HepG2 (cell line): ENCODE data around the gene PRDX5. TPM values are rescaled to one million over a fixed set of nuclear protein-coding genes. Genes with fewer than 3 reads are reported as not detected.

Experiments
- CEBPG ChIP-seq: IDR thresholded peaks from 2 replicates; pipeline ENCODE4 v1.6.1; 2016
- ETV5 ChIP-seq: IDR thresholded peaks from 2 replicates; pipeline ENCODE4 v1.6.1; 2018; ENCODE audit warnings: missing biosample characterization, missing genetic modification reagents, inconsistent platforms, borderline replicate concordance
- GATAD1 ChIP-seq: IDR thresholded peaks from 2 replicates; pipeline ENCODE4 v1.6.1; 2016; ENCODE audit warnings: missing genetic modification reagents, missing compliant biosample characterization
- HHEX ChIP-seq: IDR thresholded peaks from 2 replicates; pipeline ENCODE4 v1.6.1; 2016; ENCODE audit warnings: control low read depth
- IRX3 ChIP-seq: sonication (generic); formaldehyde crosslinking; IDR thresholded peaks from 2 replicates; pipeline ENCODE4 v1.8.1; 2023; ENCODE audit warnings: mild to moderate bottlenecking, low read depth, missing genetic modification reagents, borderline replicate concordance
- TBL1XR1 ChIP-seq: fragments of 150-350 bp; IDR thresholded peaks from 2 replicates; pipeline ENCODE4 v1.6.1; 2014; ENCODE audit warnings: borderline replicate concordance, low read length; ENCODE audit not compliant: partially characterized antibody
- YY1 ChIP-seq: IDR thresholded peaks from 2 replicates; pipeline ENCODE4 v1.6.1; 2011; ENCODE audit warnings: low read length, low read depth, moderate library complexity, mild to moderate bottlenecking; ENCODE audit not compliant: insufficient read depth, insufficient replicate concordance
- ZBTB20 ChIP-seq: sonication (generic); formaldehyde crosslinking; IDR thresholded peaks from 2 replicates; pipeline ENCODE4 v1.8.1; 2023; ENCODE audit warnings: missing genetic modification reagents, low read depth, mild to moderate bottlenecking, borderline replicate concordance
- ZNF121 ChIP-seq: sonication (generic); formaldehyde crosslinking; IDR thresholded peaks from 2 replicates; pipeline ENCODE4 v1.5.0; 2020; ENCODE audit warnings: mild to moderate bottlenecking, missing genetic modification reagents
- ZNF205 ChIP-seq: IDR thresholded peaks from 2 replicates; pipeline ENCODE4 v1.6.1; 2018; ENCODE audit warnings: missing biosample characterization, missing genetic modification reagents
- ZNF260 ChIP-seq: sonication (generic); formaldehyde crosslinking; IDR thresholded peaks from 2 replicates; pipeline ENCODE4 v1.4.0; 2020; ENCODE audit warnings: missing genetic modification reagents, low read depth, mild to moderate bottlenecking, borderline replicate concordance
- ZNF547 ChIP-seq: sonication (generic); formaldehyde crosslinking; IDR thresholded peaks from 2 replicates; pipeline ENCODE4 v1.5.1; 2020; ENCODE audit warnings: mild to moderate bottlenecking, missing genetic modification reagents
- ZNF616 ChIP-seq: sonication (generic); formaldehyde crosslinking; IDR thresholded peaks from 2 replicates; pipeline ENCODE4 v1.5.0; 2020; ENCODE audit warnings: low read depth, mild to moderate bottlenecking, missing genetic modification reagents
- ZNF629 ChIP-seq: sonication (generic); formaldehyde crosslinking; conservative IDR thresholded peaks from 2 replicates; pipeline ENCODE4 v1.5.0; 2020; ENCODE audit warnings: missing genetic modification reagents
- ZSCAN31 ChIP-seq: sonication (generic); formaldehyde crosslinking; IDR thresholded peaks from 2 replicates; pipeline ENCODE4 v1.5.0; 2020; ENCODE audit warnings: low read depth, mild to moderate bottlenecking, missing genetic modification reagents
- polyA plus RNA-seq, 8 experiments: library from polyadenylated mRNA; depleted of rRNA in 3 of 8; stranded (reverse) in 7 of 8; unstranded in 1 of 8; fragments of >200 nt; fragmentation: Illumina TruSeq in 4 of 8; extraction: Trizol in 4 of 8; gene quantifications; 2 replicates each; pipeline versions ENCODE4 v1.2.1 to v1.2.3, GENCODE V29; 2011 to 2016; ENCODE audit warnings: low read depth in 4 of 8, missing spikeins in 1 of 8, mixed read lengths in 1 of 8; ENCODE audit not compliant: insufficient read depth in 1 of 8
- total RNA-seq, 5 experiments: library from RNA; depleted of rRNA; stranded (reverse); fragments of >200 nt; fragmentation: Illumina TruSeq; extraction: Trizol; gene quantifications; 2 replicates each; pipeline ENCODE4 v1.2.3, GENCODE V29; 2016; ENCODE audit warnings: low read depth in 1 of 5
- TF ChIP-seq, protein P1 (sequence below): sonication (generic); formaldehyde crosslinking; IDR thresholded peaks from 2 replicates; pipeline ENCODE4 v1.5.1; 2020; ENCODE audit warnings: mild to moderate bottlenecking, moderate library complexity, missing genetic modification reagents
- TF ChIP-seq, protein P2 (sequence below): IDR thresholded peaks from 2 replicates; pipeline ENCODE4 v1.6.1; 2012; ENCODE audit warnings: inconsistent platforms
- TF ChIP-seq, protein P3 (sequence below): sonication (generic); formaldehyde crosslinking; IDR thresholded peaks from 2 replicates; pipeline ENCODE4 v1.4.0; 2020; ENCODE audit warnings: missing genetic modification reagents, mild to moderate bottlenecking, borderline replicate concordance
- TF ChIP-seq, protein P4 (sequence below): sonication (generic); formaldehyde crosslinking; IDR thresholded peaks from 2 replicates; pipeline ENCODE4 v1.4.0; 2020; ENCODE audit warnings: missing genetic modification reagents, borderline replicate concordance

The PRDX5 gene
- total and polyA plus RNA-seq, 2 of the 13 experiments (the other 11 are each of a cell fraction or from before 2014, with no cell fraction given), result 215 to 311 TPM

DNA sequence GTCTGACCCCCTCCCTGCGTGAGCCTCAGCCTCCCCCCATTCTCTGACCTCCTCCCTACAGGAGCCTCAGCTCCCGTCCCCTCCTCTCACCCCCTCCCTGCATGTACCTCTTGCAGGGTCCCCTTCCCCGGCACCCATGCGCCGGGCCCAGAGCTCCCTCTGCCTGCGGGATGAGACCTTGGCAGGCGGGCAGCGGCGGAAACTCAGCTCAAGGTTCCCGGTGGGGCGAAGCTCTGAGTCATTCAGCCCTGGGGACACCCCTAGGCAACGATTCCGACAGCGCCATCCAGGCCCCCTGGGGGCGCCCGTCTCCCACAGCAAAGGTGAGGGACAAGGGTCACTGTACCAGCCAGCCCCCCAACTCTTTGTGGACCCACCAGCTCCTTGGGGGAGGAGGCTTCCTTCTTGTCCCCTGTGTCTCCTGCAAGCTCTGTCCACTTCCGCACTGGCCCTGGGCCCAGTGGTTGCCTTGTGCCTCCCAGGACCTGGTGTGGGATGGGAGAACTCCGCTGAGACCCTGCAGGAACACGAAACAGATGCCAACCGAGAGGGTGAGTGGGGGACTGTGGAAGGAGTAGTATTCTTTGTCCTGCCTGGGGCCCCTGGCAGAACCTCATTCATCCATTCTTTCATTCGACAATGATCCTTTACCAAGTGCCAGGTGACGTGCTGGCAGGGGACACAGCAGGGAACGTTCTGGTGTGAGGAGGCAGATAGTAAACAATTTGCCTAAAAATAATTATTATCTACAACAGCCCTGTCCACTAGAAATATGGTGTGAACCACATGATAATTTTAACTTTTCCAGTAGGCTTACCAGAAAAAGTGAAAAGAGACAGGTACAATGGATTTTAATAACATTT is 37.4 kb downstream of the PRDX5 start (continued):
- no peak for TF ChIP-seq ZNF547 (CRISPR knock-in tag)
- TF ChIP-seq ZSCAN31 (CRISPR knock-in tag), result peak; percentile 58; the same call in 1 of the 2 replicates
- TF ChIP-seq ZNF260 (CRISPR knock-in tag), result no peak
- TF ChIP-seq, protein P1, sequence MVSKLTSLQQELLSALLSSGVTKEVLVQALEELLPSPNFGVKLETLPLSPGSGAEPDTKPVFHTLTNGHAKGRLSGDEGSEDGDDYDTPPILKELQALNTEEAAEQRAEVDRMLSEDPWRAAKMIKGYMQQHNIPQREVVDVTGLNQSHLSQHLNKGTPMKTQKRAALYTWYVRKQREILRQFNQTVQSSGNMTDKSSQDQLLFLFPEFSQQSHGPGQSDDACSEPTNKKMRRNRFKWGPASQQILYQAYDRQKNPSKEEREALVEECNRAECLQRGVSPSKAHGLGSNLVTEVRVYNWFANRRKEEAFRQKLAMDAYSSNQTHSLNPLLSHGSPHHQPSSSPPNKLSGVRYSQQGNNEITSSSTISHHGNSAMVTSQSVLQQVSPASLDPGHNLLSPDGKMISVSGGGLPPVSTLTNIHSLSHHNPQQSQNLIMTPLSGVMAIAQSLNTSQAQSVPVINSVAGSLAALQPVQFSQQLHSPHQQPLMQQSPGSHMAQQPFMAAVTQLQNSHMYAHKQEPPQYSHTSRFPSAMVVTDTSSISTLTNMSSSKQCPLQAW (CRISPR knock-in tag), result no peak; the same call in 1 of the 2 replicates
- TF ChIP-seq YY1, result peak; percentile 67
- 0 out of 2 replicates have a peak, but pooled peaks have one; percentile 26 for TF ChIP-seq ZNF121 (CRISPR knock-in tag)
- no peak; the same call in 1 of the 2 replicates for TF ChIP-seq ZNF629 (CRISPR knock-in tag)
- no peak for TF ChIP-seq TBL1XR1
- TF ChIP-seq, protein P2, sequence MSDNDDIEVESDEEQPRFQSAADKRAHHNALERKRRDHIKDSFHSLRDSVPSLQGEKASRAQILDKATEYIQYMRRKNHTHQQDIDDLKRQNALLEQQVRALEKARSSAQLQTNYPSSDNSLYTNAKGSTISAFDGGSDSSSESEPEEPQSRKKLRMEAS, result peak; percentile 51; the same call in 1 of the 2 replicates
- peak; percentile 50; the same call in 1 of the 2 replicates for TF ChIP-seq GATAD1 (CRISPR knock-in tag)
- TF ChIP-seq ZNF205 (CRISPR knock-in tag), result peak; percentile 46; the same call in 1 of the 2 replicates
- TF ChIP-seq CEBPG (CRISPR knock-in tag), result peak; percentile 57
- TF ChIP-seq, protein P3, sequence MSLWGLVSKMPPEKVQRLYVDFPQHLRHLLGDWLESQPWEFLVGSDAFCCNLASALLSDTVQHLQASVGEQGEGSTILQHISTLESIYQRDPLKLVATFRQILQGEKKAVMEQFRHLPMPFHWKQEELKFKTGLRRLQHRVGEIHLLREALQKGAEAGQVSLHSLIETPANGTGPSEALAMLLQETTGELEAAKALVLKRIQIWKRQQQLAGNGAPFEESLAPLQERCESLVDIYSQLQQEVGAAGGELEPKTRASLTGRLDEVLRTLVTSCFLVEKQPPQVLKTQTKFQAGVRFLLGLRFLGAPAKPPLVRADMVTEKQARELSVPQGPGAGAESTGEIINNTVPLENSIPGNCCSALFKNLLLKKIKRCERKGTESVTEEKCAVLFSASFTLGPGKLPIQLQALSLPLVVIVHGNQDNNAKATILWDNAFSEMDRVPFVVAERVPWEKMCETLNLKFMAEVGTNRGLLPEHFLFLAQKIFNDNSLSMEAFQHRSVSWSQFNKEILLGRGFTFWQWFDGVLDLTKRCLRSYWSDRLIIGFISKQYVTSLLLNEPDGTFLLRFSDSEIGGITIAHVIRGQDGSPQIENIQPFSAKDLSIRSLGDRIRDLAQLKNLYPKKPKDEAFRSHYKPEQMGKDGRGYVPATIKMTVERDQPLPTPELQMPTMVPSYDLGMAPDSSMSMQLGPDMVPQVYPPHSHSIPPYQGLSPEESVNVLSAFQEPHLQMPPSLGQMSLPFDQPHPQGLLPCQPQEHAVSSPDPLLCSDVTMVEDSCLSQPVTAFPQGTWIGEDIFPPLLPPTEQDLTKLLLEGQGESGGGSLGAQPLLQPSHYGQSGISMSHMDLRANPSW, result no peak
- 0 out of 2 replicates have a peak, but pooled peaks have one; percentile 54 for TF ChIP-seq ZNF616 (CRISPR knock-in tag)
- peak; percentile 48; the same call in 1 of the 2 replicates for TF ChIP-seq ETV5 (CRISPR knock-in tag)
- no peak for TF ChIP-seq HHEX (CRISPR knock-in tag)
- TF ChIP-seq, protein P4, sequence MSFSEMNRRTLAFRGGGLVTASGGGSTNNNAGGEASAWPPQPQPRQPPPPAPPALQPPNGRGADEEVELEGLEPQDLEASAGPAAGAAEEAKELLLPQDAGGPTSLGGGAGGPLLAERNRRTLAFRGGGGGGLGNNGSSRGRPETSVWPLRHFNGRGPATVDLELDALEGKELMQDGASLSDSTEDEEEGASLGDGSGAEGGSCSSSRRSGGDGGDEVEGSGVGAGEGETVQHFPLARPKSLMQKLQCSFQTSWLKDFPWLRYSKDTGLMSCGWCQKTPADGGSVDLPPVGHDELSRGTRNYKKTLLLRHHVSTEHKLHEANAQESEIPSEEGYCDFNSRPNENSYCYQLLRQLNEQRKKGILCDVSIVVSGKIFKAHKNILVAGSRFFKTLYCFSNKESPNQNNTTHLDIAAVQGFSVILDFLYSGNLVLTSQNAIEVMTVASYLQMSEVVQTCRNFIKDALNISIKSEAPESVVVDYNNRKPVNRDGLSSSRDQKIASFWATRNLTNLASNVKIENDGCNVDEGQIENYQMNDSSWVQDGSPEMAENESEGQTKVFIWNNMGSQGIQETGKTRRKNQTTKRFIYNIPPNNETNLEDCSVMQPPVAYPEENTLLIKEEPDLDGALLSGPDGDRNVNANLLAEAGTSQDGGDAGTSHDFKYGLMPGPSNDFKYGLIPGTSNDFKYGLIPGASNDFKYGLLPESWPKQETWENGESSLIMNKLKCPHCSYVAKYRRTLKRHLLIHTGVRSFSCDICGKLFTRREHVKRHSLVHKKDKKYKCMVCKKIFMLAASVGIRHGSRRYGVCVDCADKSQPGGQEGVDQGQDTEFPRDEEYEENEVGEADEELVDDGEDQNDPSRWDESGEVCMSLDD (CRISPR knock-in tag), result peak; percentile 92; the same call in 1 of the 2 replicates
- no peak for TF ChIP-seq IRX3 (CRISPR knock-in tag)
- no peak for TF ChIP-seq ZBTB20
